Measurements from ENCODE around the gene RUBCNL. TPM values are rescaled to one million over a fixed set of nuclear protein-coding genes. Genes with fewer than 3 reads are reported as not detected.

Gene RUBCNL
- total and polyA plus RNA-seq, 9 of the 15 experiments (the other 6 are each of a cell fraction or from before 2014, with no cell fraction given) = 0.04 to 0.35 (median 0.12) TPM; not detected in 3

GRCh38 chr13:46313024-46313423 lies 74.0 kb downstream of the RUBCNL start:
- no peaks in the 10 kb centered on the region for H3K4me1 ChIP-seq (replicated peaks in 1 of 2; ENCODE audit: control insufficient read depth in 2 of 2, insufficient read depth in 2 of 2, low read length in 2 of 2)
- 56% methylated on average over 1 of the region's 1 CpG for WGBS (ENCODE audit: insufficient coverage, low coverage, missing lambda C conversion rate)
- H3K9me3 ChIP-seq (replicated peaks; ENCODE audit: control insufficient read depth, insufficient read depth, low read depth, low read length) = no peaks in the 10 kb centered on the region
- FAIRE-seq = no peak
- H3K4me2 ChIP-seq (ENCODE audit: insufficient read depth, low read length) = no peak overlapping the region
- no peaks in the 10 kb centered on the region for H4K20me1 ChIP-seq (replicated peaks; ENCODE audit: control insufficient read depth, insufficient read depth, low read length)
- H3K36me3 ChIP-seq (ENCODE audit: control insufficient read depth, insufficient read depth, low read length) = no peaks in the 10 kb centered on the region
- no peak for ATAC-seq
- in situ Hi-C loops (cut with MboI) (loop anchor here (25.0 kb wide), 1 partner anchor 376 kb away; no protein-coding TSS in a partner anchor), intact Hi-C loops (cut with micrococcal nuclease) (no loop called here)
- H3K27ac ChIP-seq (ENCODE audit: extremely low read depth, low read depth, low read length) = no peak overlapping the region
- H3K27me3 ChIP-seq (ENCODE audit: control insufficient read depth in 2 of 2, insufficient read depth in 2 of 2, low read length in 2 of 2) = no peaks in the 10 kb centered on the region
- H3K79me2 ChIP-seq (ENCODE audit: control insufficient read depth, insufficient read depth, low read length) = no peaks in the 10 kb centered on the region
- H3K9ac ChIP-seq (ENCODE audit: insufficient read depth in 1 of 2, low read depth in 2 of 2, low read length in 2 of 2) = no peak overlapping the region
- ChIA-PET CTCF (ENCODE audit: low intra/inter-chr PET ratio) (no interaction called here), POLR2A (no interaction called here)
- no peak overlapping the region for H3K4me3 ChIP-seq
- no TSS peak for BruUV-seq (replicated peaks)
- DNase-seq (ENCODE audit: extremely low read depth in 1 of 4, low spot score in 3 of 4) = no peak
- H2AFZ ChIP-seq (ENCODE audit: low read depth, low read length) = no peak overlapping the region
- no peaks in the 10 kb centered on the region for H3K9me1 ChIP-seq (ENCODE audit: control insufficient read depth, insufficient read depth, low read length)
- no peak for TF ChIP-seq MAX (CRISPR knock-in tag; IDR thresholded peaks at IDR 0.05)
- no peak for TF ChIP-seq MLLT1 (IDR thresholded peaks at IDR 0.05)
- no peak for TF ChIP-seq HOMEZ (CRISPR knock-in tag; IDR thresholded peaks at IDR 0.05)
- no peak for TF ChIP-seq KDM5B (IDR thresholded peaks at IDR 0.05; ENCODE audit: insufficient replicate concordance, low read depth, low read length)
- no peak for TF ChIP-seq KAT8 (IDR thresholded peaks at IDR 0.05; ENCODE audit: low read depth)
- TF ChIP-seq PTBP1 (IDR thresholded peaks at IDR 0.05; ENCODE audit: low read depth, low read length) = no peak
- no peak for TF ChIP-seq CHD7 (IDR thresholded peaks at IDR 0.05; ENCODE audit: low read depth, low read length)
- no peak for TF ChIP-seq BHLHE40 (IDR thresholded peaks at IDR 0.05; ENCODE audit: low read length)

Data from K562 (cell line).